ENCODE measurements around the gene PTPN2.

DNA sequence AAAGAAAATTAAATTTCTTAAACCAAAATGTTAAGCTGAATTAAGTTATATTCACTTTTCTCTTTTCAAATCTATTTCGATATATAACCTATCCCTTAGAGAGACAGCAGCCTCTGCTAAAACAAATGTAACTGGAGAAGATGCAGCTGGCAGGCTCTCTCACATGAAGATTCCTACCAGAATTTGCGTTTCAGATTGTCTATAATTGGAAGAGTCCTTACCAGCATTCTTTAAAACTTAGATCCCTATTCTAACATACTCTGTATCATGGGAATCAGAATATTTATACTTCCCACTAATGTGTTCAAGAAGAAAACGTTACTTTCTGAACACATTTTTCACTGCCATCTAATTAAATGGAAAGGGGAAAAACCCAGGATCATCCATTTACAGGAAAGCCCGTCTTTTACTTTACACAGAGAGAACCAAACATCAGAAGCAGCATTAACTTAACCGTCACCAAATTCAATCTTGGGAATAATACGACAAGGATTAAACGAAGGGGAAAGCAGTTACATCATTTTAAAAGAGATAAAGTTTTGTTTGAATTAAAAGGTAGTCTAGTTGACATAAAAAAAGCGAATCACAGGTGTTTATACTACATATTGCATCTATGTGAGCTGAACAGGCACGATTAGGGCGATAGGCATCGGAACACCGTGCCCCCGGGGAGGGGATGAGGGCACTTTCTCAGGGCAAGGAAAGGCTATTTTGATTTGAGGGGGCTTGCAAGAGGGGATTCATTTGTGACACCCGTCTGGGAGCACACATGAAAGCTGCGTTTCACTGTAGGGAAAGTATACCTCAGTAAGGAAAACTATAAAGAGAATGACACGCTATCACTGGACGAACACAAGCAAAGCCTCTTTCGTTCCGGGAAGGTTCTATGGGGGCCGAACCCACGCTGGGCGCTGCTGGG, 1.3 kb downstream of the PTPN2 start:
- TF ChIP-seq, protein P1, sequence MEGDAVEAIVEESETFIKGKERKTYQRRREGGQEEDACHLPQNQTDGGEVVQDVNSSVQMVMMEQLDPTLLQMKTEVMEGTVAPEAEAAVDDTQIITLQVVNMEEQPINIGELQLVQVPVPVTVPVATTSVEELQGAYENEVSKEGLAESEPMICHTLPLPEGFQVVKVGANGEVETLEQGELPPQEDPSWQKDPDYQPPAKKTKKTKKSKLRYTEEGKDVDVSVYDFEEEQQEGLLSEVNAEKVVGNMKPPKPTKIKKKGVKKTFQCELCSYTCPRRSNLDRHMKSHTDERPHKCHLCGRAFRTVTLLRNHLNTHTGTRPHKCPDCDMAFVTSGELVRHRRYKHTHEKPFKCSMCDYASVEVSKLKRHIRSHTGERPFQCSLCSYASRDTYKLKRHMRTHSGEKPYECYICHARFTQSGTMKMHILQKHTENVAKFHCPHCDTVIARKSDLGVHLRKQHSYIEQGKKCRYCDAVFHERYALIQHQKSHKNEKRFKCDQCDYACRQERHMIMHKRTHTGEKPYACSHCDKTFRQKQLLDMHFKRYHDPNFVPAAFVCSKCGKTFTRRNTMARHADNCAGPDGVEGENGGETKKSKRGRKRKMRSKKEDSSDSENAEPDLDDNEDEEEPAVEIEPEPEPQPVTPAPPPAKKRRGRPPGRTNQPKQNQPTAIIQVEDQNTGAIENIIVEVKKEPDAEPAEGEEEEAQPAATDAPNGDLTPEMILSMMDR (conservative IDR thresholded peaks at IDR 0.05; ENCODE audit: low read depth, low read length), result no peak
- TF ChIP-seq EZH2 (IDR thresholded peaks at IDR 0.05; ENCODE audit: low read length, unreplicated experiment), result no peak
- no peak for TF ChIP-seq EZH2phosphoT487 (IDR thresholded peaks at IDR 0.05; ENCODE audit: borderline replicate concordance, low read length)
